OCI-M1 (cell line): ENCODE measurements around the gene SMS.

ENCODE experiments used
- DNase-seq: peaks from one replicate; lab custom pipeline; 2025; lab: John Stamatoyannopoulos, UW

SMS gene

GRCh38 chrX:21978346-21978745 lies 37.8 kb downstream of the SMS start:
- no peak for DNase-seq

GRCh38 chrX:21982311-21982710 lies 41.8 kb downstream of the SMS start:
- DNase-seq: no peak

GRCh38 chrX:21985332-21985777 lies 44.8 kb downstream of the SMS start:
- peak; percentile 83 for DNase-seq

GRCh38 chrX:21986596-21986995 lies 46.1 kb downstream of the SMS start:
- no peak for DNase-seq

GRCh38 chrX:21989384-21989783 lies 48.9 kb downstream of the SMS start:
- no peak for DNase-seq

- no peak for DNase-seq
Observed at GRCh38 chrX:21990832-21991231, 50.3 kb downstream of the SMS start.

GRCh38 chrX:21991504-21991903 lies 51.0 kb downstream of the SMS start:
- no peak for DNase-seq

GRCh38 chrX:21993265-21993664 lies 52.8 kb downstream of the SMS start:
- DNase-seq: peak; percentile 82

- DNase-seq: peak; percentile 34
Observed at GRCh38 chrX:21996872-21997455, 56.5 kb downstream of the SMS start.

GRCh38 chrX:21998037-21998436 lies 57.5 kb downstream of the SMS start:
- no peak for DNase-seq

- no peak for DNase-seq
Observed at GRCh38 chrX:22004866-22005265, 64.4 kb downstream of the SMS start.

GRCh38 chrX:22012051-22012450 lies 71.5 kb downstream of the SMS start:
- no peak for DNase-seq

- no peak for DNase-seq
Observed at GRCh38 chrX:22012931-22013330, 72.4 kb downstream of the SMS start.

GRCh38 chrX:22015139-22015750 lies 74.7 kb downstream of the SMS start:
- DNase-seq: no peak

- DNase-seq: no peak
Observed at GRCh38 chrX:22021751-22022324, 81.3 kb downstream of the SMS start.

- DNase-seq: no peak
Observed at GRCh38 chrX:22024577-22024976, 84.1 kb downstream of the SMS start.

GRCh38 chrX:22025751-22026150 lies 85.2 kb downstream of the SMS start:
- no peak for DNase-seq

- DNase-seq: no peak
Observed at GRCh38 chrX:22026731-22027130, 86.2 kb downstream of the SMS start.

- peak; percentile 11 for DNase-seq
Observed at GRCh38 chrX:22032084-22032483, 91.6 kb downstream of the SMS start, which contains the start of gene PHEX. TSS of gene PHEX (plus strand) at chrX:22032325. CDS start at chrX:22033006, 681 bp downstream.

GRCh38 chrX:22032506-22032905 lies 92.0 kb downstream of the SMS start:
- no peak for DNase-seq

- DNase-seq: no peak
Observed at GRCh38 chrX:22033818-22034217, 93.3 kb downstream of the SMS start.

- DNase-seq: no peak
Observed at GRCh38 chrX:22035236-22035635, 94.7 kb downstream of the SMS start.

GRCh38 chrX:22037225-22037624 lies 96.7 kb downstream of the SMS start:
- no peak for DNase-seq
